GM19372 (cell line): ENCODE data around the gene RPL39L.

Experiments
- ATAC-seq: cut with Tn5 transposase; IDR thresholded peaks from one replicate; pipeline ENCODE4 v1.9.1; 2021; ENCODE audit warnings: mild to moderate bottlenecking, low read depth, moderate library complexity; ENCODE audit not compliant: unreplicated experiment

Gene RPL39L

DNA sequence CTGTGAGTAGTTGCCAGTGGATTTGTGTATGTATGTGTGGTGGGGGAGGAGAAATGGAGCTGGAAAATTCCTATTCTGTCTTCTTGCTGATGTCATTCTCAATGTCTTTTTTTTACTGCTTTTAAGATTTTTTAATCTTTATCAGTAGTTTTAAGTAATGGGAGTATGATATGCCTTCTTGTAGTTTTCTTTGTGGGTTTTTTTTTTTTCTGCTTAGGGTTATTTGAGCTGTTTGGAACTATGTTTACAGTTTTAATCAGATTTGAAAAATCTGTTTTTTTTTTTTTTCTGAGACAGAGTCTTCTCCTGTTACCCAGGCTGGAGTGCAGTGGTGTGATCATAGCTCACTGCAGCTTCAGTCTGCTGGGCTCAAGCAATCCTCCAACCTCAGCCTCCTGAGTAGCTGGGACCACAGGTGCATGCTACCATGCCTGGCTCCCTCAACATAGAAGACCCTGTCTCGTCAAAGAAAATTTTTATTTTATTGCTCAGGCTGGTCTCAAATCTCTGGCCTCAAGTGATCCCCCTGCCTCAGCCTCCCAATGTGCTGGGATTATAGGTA is 37.1 kb downstream of the RPL39L start:
- no peak for ATAC-seq

DNA sequence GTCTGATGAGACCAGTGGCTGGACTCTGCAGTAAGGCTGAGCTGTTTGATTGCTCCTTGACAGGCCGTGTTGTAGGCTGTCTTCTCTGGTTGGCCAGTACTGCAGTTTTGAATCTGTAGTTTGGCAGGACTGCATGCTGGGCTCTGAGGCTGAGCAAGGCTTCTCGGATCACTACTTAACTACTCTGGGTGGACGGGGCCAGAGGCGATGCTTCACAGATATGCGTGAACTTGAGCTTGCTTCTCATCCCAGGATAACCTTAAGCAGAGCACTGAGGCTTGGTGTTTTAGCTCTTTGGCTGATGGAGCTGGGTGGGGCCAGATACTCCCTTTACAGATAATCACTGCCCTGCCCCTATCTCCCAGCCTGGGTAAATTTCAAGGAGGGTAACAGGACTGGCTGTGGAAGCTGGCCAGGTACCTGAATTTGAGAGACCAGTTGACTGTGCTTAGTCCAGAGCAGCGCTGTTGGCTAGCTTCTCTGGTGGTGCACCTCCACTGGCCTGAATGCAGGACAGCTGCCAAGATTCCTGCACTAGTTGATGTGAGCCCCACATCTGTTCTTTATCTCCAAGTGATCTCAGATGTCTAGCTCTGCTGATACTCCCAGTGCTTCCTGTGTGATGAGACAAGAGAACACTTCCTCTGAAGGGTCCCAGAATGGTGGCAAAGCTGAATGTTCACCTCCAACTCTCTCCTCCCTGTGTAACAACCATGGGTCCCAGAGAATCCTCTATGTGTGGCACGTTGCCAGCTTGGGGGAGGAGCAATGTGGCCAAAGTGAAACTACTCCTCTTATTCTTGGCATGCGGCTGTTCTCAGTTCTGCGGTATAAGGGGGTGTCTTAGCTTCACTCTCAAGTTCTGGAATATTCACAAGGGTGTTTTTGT is 37.9 kb downstream of the RPL39L start:
- no peak for ATAC-seq

DNA sequence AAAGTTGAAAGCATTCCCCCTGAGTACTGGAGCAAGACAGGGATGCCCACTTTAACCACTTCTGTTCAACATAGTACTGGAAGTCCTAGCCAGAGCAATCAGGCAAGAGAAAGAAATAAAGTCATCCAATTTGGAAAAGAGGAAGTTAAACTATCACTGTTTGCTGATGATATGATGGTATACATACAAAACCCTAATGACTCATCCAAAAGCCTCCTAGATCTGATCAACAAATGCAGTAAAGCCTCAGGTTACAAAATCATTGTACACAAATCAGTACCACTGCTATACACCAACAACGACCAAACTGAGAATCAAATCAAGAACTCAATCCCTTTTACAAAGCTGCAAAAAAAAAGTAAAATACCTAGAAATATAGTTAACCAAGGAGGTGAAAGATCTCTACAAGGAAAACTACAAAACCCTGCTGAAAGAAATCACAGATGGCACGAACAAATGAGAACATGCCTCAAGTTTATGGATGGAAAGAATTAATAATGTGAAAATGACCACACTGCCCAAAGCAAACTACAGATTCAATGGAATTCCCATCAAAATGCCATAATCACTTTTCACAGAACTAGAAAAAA is 40.3 kb downstream of the RPL39L start:
- ATAC-seq = no peak

DNA sequence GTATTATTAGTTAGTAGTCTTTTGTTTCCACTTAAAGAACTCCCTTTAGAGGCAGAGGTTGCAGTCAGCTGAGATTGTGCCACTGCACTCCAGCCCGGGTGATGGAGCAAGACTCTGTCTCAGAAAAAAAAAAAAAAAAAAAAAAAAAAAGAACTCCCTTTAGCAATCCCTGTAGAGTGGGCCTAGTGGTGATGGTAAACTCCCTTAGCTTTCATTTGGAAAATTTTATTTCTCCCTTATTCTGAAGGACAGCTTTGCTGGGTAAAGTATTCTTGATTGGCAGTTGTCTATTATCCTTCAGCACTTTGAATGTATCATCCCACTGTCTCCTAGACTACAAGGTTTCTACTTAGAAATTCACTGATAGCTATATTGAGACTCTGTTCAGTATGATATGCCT is 46.0 kb downstream of the RPL39L start:
- ATAC-seq = no peak

DNA sequence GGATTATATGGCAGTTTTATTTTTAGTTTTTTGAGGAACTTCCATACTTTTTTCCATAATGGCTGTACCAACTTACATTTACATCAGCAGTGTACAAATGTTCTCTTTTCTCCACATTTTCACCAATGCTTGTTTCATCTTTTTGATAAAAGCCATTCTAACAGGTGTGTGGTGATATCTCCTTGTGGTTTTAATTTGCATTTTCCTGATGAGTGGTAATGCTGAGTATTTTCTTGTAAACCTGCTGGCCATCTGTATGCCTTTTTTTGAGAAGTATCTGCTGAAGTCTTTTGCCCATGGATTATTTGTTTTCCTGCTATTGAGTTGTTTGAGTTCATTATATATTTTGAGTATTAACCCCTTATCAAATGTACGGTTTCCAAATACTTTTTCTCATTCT is 50.6 kb downstream of the RPL39L start:
- ATAC-seq = no peak

DNA sequence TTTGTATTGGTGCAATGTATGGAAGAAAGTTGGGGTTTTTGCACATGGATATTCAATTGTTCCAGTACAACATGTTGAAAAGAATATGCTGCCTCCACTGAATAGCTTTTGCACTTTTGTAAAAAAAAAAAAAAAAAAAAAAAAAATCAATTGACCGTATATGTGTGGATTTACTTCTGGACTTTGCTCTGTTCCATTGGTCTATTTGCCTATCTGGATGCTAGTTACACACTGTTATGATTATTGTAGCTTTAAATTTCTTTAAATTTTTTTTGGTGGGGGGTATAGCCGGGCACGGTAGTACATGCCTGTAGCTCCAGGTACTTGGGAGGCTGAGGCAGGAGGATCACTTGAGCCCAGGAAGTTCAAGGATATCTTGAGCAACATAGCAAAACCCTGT is 52.5 kb downstream of the RPL39L start:
- ATAC-seq = no peak

DNA sequence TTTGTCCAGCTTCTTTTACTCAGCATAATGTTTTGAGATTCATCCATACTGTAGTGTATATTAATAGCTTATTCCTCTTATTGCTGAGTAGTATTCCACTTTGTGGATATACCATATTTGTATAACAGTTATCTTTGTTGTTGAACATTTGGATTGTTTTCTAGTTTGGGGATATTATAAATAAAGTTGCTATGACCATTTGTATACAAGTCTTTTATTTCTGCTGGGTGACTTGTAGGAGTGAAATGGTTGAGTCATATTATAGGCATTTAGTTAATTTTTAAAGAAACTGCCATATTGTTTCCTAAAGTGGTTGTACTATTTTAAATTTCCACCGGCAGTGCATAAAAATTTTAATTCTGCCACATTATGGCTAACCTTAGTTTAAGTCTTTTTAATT is 53.4 kb downstream of the RPL39L start:
- no peak for ATAC-seq

DNA sequence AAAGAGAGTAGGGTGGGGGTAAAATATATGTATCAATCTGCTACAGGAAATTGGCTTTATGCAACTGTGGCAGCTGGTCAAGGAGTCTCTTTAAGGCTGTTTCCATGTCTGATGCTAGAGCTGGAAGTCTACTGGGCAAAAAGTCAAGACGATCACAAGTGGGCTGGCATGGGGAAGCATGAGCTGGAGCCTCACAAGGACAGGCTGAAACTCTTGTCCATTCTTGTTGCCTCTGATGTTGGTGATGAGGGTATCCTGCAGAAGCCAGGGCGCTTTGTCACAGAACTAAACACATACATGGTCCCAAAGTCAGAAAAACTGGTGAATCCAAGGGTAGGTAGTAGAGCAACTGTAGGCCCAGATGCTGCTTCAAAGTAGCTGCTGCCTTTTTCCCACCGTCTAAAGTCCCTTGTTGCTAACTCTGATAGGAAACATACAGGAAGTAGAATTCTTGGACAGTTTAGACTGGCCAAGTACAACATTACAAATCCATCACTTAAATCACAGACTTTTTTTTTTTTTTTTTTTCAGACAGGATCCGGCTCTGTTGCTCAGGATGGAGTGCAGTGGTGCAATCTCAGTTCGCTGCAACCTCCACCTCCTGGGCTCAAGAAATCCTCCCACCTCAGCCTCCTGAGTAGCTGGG is 54.2 kb downstream of the RPL39L start:
- ATAC-seq = no peak

DNA sequence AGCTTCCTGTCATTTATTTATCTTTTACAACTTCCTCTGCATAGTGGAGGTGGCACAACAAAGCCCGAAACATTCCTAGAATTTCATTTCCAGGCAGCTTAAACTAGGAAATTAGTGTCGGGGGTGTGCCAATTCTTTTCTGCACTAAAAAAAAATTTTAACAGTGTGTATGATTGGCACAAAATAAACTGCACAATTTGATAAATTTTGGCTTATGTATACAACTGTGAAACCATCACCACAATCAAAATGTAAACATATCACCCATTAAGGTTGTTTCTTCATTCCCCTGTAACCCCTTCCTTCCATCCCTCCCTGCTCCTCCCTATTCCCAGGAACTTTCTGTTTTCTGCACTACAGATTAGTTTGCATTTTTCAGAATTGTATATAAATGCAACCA is 54.7 kb downstream of the RPL39L start:
- ATAC-seq = no peak

DNA sequence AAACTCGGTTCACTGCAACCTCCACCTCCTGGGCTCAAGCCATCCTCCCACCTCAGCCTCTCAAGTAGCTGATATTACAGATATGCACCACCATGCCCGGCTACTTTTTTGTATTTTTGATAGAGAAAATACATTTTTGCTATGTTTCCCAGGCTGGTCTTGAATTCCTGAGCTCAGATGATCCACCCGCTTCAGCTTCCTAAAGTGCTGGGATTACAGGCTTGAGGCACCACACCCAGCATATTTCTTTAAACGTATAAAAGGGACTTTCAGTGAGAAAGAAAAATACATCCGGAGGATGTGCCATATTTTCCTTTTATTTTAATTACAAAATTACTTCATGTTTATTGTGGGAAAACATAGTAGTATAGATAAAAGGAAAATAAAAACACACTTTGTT is 55.2 kb downstream of the RPL39L start:
- no peak for ATAC-seq

DNA sequence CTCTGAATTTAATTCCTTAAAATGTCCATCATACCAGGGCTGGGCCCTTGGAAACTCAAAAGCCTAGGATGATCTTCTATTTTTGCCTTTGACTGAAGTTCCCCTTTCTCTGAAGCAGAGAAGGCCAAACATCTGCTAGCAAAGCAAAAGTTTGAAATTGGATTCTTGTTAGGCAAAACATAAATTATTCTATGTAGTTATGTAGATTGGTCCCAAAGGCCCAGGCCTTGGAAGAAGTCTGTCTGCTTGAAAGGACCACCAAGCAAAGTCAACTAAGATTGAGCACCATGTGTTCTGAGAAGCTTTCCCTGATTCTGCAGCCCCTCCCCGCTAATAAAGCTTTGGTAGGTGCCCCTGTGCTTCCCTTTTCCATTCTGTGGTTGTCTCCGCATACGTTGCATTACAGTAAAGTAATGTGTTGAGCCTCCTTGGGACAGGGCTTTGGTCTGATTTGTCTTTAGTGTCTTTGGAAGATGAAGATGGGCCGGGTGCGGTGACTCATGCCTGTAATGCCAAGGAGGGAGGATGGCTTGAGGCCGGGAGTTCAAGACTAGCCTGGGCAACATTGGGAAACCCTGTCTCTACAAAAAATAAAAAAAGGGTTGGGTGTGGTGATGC is 56.4 kb downstream of the RPL39L start:
- ATAC-seq = no peak

DNA sequence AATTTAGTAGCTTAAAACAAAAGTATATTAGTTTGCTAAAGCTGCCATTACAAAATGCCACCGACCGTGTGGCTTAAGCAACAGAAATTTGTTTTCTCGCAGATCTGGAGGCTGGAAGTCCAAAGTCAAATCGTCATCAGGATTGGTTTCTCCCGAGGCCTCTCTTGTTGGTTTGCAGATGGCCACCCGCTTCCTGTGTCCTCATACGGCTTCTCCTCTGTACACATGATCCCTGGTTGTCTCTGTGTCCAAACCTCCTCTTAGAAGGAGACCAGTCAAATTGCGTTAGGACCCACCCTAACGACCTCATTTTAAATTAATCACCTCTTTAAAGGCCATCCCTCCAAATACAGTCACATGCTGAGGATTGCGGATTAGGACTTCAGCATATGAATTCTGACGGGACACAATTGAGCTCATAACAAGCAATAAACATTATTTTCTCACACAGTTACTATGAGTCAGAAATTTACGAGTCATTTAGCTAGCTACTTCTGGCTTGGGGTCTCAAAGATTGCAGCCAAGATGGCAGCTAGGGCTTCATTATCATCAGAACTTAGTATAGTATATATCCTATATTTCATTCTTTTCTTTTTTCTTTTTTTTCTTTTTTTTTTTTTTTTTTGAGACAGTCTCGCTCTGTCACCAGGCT is 58.4 kb downstream of the RPL39L start:
- ATAC-seq = no peak

DNA sequence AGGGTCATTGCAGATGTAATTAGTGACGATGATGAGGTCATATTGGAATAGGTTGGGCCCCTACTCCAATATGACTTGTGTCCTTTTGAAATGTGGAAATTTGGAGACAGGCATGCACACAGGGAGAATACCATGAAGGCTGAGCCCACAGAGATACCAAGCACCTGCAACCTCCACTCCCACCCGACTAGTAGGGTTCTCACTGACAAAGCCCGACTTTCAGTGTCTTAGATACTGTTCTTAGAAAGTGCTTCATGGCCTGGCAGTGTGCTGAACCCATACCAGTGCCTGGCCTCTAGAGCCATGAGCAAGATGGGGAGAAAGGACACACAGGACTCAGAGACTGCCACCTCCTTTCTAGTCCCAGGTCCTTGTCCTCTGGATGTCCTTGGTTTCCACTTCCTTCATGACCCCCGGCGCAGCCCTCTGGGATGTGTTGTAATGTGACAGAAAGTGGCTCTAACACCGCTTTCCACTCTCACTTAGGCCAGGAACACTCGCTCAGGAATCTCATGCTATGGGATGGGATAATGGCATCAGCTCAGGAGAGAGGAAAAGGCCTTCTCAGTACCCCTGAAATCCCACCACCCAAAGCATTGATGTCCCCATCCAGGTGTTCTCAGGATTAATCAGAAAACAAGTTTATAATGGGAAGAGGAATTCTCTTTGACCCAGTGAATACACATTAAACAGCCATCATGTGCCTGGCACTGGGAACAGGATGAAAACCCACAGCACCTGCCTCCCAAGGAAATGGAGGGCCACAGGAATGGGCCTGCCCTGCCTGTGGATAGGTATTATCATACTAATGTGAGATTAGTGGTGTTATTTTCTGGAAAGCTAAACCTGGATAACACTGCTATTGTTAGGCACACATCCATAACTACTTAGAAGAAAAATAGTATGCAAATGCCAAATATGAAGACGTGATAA is 59.9 kb downstream of the RPL39L start:
- ATAC-seq = no peak

DNA sequence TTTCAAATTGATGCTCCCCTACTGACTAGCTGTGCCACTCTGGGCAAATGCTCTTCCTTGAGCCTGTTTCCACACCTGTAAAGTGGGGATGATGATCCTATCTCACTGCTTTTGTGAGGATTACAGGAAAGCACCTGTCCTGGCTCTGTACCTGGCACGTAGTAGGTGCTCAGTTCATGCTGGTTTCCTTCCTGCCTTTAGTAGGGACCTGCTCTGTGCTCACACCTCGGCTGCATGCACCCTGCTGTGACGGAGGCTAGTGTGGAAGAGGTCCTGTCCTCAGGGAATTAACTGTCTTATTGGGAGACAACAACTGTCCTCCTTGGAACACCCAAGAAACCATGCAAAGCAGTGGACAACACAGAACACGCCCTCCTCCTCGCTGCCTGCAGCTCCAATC is 61.8 kb downstream of the RPL39L start:
- ATAC-seq = no peak

DNA sequence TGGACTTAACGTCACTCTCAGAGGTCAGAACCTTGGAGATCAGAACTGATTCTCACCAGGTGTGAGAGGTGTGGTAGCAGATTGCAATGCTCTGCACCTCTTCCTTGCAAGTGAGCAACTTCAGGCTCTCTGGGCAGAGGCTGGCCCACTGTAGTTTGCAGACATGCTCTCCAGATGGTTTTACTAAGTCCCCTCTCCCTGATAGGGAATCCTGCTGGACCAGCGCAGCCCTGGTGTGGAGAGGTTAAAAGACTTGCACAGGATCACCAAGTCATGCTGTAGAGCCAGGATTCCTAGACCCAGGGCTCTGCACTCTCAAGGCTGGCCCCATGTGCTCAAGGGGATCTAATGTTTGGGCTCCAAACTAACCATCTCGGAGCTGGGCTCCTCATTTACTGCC is 62.2 kb downstream of the RPL39L start:
- ATAC-seq = no peak

DNA sequence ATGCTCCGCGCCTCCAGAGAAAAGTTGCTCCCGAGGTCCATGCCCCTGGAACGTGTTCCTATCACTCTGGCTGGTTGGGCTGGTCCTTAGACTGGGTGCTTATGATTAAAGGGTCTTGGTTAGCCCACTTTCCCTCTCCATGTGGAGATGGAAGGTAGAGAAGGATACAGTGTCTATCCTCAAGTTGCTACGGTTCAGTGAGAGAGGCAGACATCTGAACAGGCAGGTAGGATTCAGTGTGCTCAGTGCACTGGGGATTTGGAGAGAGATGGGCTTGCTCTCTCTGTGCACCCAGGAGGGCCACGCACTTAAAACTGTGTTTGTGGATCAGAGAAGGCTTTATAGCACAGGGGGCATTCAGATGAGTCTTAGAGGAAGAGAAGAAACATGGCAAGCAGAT is 63.0 kb downstream of the RPL39L start:
- ATAC-seq = no peak

DNA sequence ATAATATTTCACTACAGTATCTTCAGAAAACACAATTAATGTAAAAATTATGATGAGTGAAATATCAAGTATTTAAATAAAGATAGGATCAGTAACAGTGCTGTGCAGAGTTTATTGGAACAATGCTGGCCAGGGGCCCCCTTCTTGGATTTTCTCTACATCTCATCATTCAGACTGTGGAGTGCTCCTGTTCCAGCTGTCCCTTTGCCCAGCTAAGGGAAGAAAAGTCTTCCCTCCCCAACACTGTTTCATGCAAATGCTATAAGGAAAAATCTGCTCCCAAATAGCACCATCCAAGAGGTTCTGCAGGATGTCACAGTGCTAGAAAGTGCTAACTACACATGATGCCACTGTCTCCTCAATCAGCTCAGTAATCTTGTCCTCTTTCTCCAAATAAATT is 64.5 kb downstream of the RPL39L start:
- ATAC-seq = no peak

DNA sequence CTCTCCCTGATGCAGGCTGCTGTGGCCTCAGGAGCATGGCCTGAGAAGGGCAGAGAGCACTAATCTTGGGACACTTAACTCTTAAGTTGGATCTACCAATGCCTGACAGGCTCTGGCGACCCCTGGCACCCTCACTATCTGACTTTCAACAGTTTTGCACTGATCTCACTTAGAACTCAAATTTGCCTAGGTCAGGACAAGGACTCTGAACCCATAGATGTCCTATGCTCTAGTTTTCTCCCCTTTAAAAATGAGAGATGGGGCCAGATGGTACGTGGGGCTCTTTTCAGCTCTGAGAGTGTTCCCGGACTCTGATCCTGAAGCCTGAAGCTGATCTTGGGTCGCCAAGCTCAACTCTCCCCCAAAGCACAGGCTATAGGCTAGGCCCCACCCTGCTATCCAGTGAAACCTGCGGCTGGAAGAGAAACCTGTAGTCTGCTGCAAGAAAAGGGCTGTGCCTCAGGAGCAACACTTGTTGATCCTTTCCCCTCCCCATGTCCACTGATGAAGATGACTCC is 65.7 kb downstream of the RPL39L start:
- no peak for ATAC-seq

DNA sequence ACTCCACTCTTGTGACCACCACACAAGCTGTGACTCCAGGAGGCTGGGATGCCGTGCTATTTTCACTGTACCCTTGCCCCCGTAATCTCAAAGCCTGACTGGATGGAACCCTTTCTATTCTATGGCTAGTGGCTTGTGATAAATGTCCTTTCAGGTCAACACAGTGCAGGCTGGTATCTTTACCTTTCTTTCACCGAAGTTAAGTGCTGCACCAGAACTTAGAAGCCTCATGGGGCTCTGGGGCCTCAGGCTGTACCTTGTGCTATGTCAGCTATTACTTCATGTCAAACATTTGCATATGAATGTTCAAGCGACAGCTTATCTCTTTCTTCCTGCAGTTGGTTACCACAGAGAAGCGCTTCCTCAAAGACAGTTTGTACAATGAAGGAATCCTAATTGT is 66.8 kb downstream of the RPL39L start:
- ATAC-seq = no peak
